Measurements from ENCODE around the gene RTN1. TPM values are rescaled to one million over a fixed set of nuclear protein-coding genes. Genes with fewer than 3 reads are reported as not detected.

RTN1 gene
- total RNA-seq (13.9 TPM), polyA plus RNA-seq (6.3 TPM)

- H3K4me3 ChIP-seq (ENCODE audit: low read depth, low read length) = peak within 1 kb of the TSS; percentile 45
- H3K27ac ChIP-seq (ENCODE audit: low read depth) = no peak within 1 kb of the TSS
- under 1% methylated on average over 84 of the region's 84 CpGs for WGBS
- DNase-seq (ENCODE audit: extremely low spot score) = peak; percentile 29
- no peaks in the 10 kb centered on the region for H3K36me3 ChIP-seq (ENCODE audit: insufficient read depth)
- no peaks in the 10 kb centered on the region for H3K4me1 ChIP-seq (ENCODE audit: insufficient read depth)
Observed at GRCh38 chr14:59870277-59871165, at the start of gene RTN1. RTN1 (minus strand) TSS chr14:59870776; CDS start chr14:59870630, 146 bp downstream.

GRCh38 chr14:59920378-59920683 lies 49.8 kb upstream of the RTN1 start:
- DNase-seq (ENCODE audit: extremely low spot score) = no peak
- Histone ChIP-seq H3K4me1 (ENCODE audit: insufficient read depth) (no peaks in the 10 kb centered on the region), H3K4me3 (ENCODE audit: low read depth, low read length) (no peak overlapping the region), H3K36me3 (ENCODE audit: insufficient read depth) (no peaks in the 10 kb centered on the region), H3K27ac (ENCODE audit: low read depth) (no peak overlapping the region)
- WGBS = 71% methylated on average over 1 of the region's 1 CpG

GRCh38 chr14:59919570-59920377 lies 49.2 kb upstream of the RTN1 start, which contains the start of gene LRRC9:
LRRC9 (plus strand) TSS chr14:59920144.
- DNase-seq (ENCODE audit: extremely low spot score) = no peak
- Histone ChIP-seq H3K27ac (ENCODE audit: low read depth) (no peak within 1 kb of the TSS), H3K4me3 (ENCODE audit: low read depth, low read length) (peak within 1 kb of the TSS; percentile 34), H3K4me1 (ENCODE audit: insufficient read depth) (no peaks in the 10 kb centered on the region), H3K36me3 (ENCODE audit: insufficient read depth) (no peaks in the 10 kb centered on the region)
- WGBS = 6% methylated on average over 57 of the region's 57 CpGs

- DNase-seq (ENCODE audit: extremely low spot score) = no peak
- H3K27ac ChIP-seq (ENCODE audit: low read depth) = no peak overlapping the region
- H3K36me3 ChIP-seq (ENCODE audit: insufficient read depth) = no peaks in the 10 kb centered on the region
- 1% methylated on average over 18 of the region's 18 CpGs for WGBS
- no peaks in the 10 kb centered on the region for H3K4me1 ChIP-seq (ENCODE audit: insufficient read depth)
- H3K4me3 ChIP-seq (ENCODE audit: low read depth, low read length) = peak overlapping the region; percentile 34
Observed at GRCh38 chr14:59918824-59919569, 48.4 kb upstream of the RTN1 start.

- Histone ChIP-seq H3K4me3 (ENCODE audit: low read depth, low read length) (no peak overlapping the region), H3K27ac (ENCODE audit: low read depth) (no peak overlapping the region), H3K36me3 (ENCODE audit: insufficient read depth) (no peaks in the 10 kb centered on the region), H3K4me1 (ENCODE audit: insufficient read depth) (no peaks in the 10 kb centered on the region)
- DNase-seq (ENCODE audit: extremely low spot score) = no peak
- 76% methylated on average over 1 of the region's 1 CpG for WGBS
Observed at GRCh38 chr14:59913187-59913586, 42.6 kb upstream of the RTN1 start.

- H3K4me1 ChIP-seq (ENCODE audit: insufficient read depth) = no peaks in the 10 kb centered on the region
- H3K36me3 ChIP-seq (ENCODE audit: insufficient read depth) = no peaks in the 10 kb centered on the region
- H3K27ac ChIP-seq (ENCODE audit: low read depth) = no peak overlapping the region
- H3K4me3 ChIP-seq (ENCODE audit: low read depth, low read length) = no peak overlapping the region
- no peak for DNase-seq (ENCODE audit: extremely low spot score)
- WGBS = 87% methylated on average over 2 of the region's 2 CpGs
Observed at GRCh38 chr14:59912443-59912842, 41.9 kb upstream of the RTN1 start.

- Histone ChIP-seq H3K4me1 (ENCODE audit: insufficient read depth) (no peaks in the 10 kb centered on the region), H3K27ac (ENCODE audit: low read depth) (no peak overlapping the region), H3K4me3 (ENCODE audit: low read depth, low read length) (no peak overlapping the region), H3K36me3 (ENCODE audit: insufficient read depth) (no peaks in the 10 kb centered on the region)
- WGBS = 77% methylated on average over 2 of the region's 2 CpGs
- DNase-seq (ENCODE audit: extremely low spot score) = no peak
Observed at GRCh38 chr14:59905188-59905587, 34.6 kb upstream of the RTN1 start.

- 58% methylated on average over 2 of the region's 2 CpGs for WGBS
- no peak for DNase-seq (ENCODE audit: extremely low spot score)
- Histone ChIP-seq H3K27ac (ENCODE audit: low read depth) (no peak overlapping the region), H3K36me3 (ENCODE audit: insufficient read depth) (no peaks in the 10 kb centered on the region), H3K4me1 (ENCODE audit: insufficient read depth) (no peaks in the 10 kb centered on the region), H3K4me3 (ENCODE audit: low read depth, low read length) (no peak overlapping the region)
Observed at GRCh38 chr14:59904184-59904583, 33.6 kb upstream of the RTN1 start.

GRCh38 chr14:59900556-59900955 lies 30.0 kb upstream of the RTN1 start:
- WGBS = 71% methylated on average over 3 of the region's 3 CpGs
- no peak overlapping the region for H3K27ac ChIP-seq (ENCODE audit: low read depth)
- no peaks in the 10 kb centered on the region for H3K36me3 ChIP-seq (ENCODE audit: insufficient read depth)
- no peak for DNase-seq (ENCODE audit: extremely low spot score)
- no peak overlapping the region for H3K4me3 ChIP-seq (ENCODE audit: low read depth, low read length)
- H3K4me1 ChIP-seq (ENCODE audit: insufficient read depth) = no peaks in the 10 kb centered on the region

- Histone ChIP-seq H3K4me3 (ENCODE audit: low read depth, low read length) (no peak overlapping the region), H3K36me3 (ENCODE audit: insufficient read depth) (no peaks in the 10 kb centered on the region), H3K27ac (ENCODE audit: low read depth) (no peak overlapping the region), H3K4me1 (ENCODE audit: insufficient read depth) (no peaks in the 10 kb centered on the region)
- WGBS = 34% methylated on average over 8 of the region's 8 CpGs
- DNase-seq (ENCODE audit: extremely low spot score) = no peak
Observed at GRCh38 chr14:59897757-59898383, 27.3 kb upstream of the RTN1 start.

GRCh38 chr14:59895721-59896120 lies 25.1 kb upstream of the RTN1 start:
- WGBS = 64% methylated on average over 1 of the region's 1 CpG
- H3K4me3 ChIP-seq (ENCODE audit: low read depth, low read length) = no peak overlapping the region

GRCh38 chr14:59890676-59891075 lies 20.1 kb upstream of the RTN1 start:
- Histone ChIP-seq H3K27ac (ENCODE audit: low read depth) (no peak overlapping the region), H3K36me3 (ENCODE audit: insufficient read depth) (no peaks in the 10 kb centered on the region), H3K4me1 (ENCODE audit: insufficient read depth) (no peaks in the 10 kb centered on the region), H3K4me3 (ENCODE audit: low read depth, low read length) (no peak overlapping the region)
- DNase-seq (ENCODE audit: extremely low spot score) = no peak
- 63% methylated on average over 2 of the region's 2 CpGs for WGBS

More at GRCh38 chr14:59895721-59896120, 25.1 kb upstream of the RTN1 start:
- H3K4me1 ChIP-seq (ENCODE audit: insufficient read depth) = no peaks in the 10 kb centered on the region
- DNase-seq (ENCODE audit: extremely low spot score) = no peak
- no peaks in the 10 kb centered on the region for H3K36me3 ChIP-seq (ENCODE audit: insufficient read depth)
- no peak overlapping the region for H3K27ac ChIP-seq (ENCODE audit: low read depth)

- no peak for DNase-seq (ENCODE audit: extremely low spot score)
- 26% methylated on average over 1 of the region's 1 CpG for WGBS
Observed at GRCh38 chr14:59882957-59883356, 12.4 kb upstream of the RTN1 start.

More at GRCh38 chr14:59882957-59883356, 12.4 kb upstream of the RTN1 start:
- no peaks in the 10 kb centered on the region for H3K36me3 ChIP-seq (ENCODE audit: insufficient read depth)
- no peak overlapping the region for H3K27ac ChIP-seq (ENCODE audit: low read depth)
- no peak overlapping the region for H3K4me3 ChIP-seq (ENCODE audit: low read depth, low read length)
- H3K4me1 ChIP-seq (ENCODE audit: insufficient read depth) = no peaks in the 10 kb centered on the region
